HuH-7 (cell line): ENCODE measurements around the gene MORC2.

ENCODE experiments used
- DNase-seq: peaks from one replicate; pipeline ENCODE4 v3.0.0; 2011; ENCODE audit warnings: low spot score

MORC2 gene

GRCh38 chr22:30949934-30950660 is 18.5 kb downstream of the MORC2 start:
- no peak for DNase-seq

- DNase-seq = no peak
These were observed 19.6 kb downstream of the MORC2 start for GRCh38 chr22:30948930-30949342.

DNA sequence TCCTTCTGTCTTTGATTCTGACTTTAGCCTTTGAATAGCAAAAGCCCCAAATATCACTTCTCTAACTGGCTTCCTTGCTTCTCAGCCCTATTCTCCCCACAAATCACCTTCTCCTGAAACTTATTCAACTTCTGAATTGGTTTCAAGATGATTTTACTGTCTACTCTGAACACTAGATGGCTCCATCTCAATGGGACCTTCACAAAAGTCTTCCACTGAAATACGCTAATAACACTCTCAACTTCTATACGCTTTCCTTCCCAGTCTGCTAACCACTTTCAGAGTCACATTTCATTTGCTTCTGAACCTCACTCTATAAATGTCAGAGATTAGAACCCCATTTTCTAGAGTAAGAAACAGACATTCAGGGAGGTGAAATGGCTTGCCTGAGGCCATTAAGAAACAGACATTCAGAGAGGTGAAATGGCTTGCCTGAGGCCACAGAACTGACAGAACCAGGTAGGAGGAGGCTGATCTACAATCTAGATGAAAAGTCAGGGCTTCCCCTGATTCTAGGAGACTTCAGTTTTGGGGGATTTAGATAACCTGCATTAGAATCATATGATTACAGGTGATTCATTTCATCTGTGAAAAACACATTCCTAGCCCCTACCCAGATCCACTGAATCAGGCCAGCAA is 20.6 kb downstream of the MORC2 start:
- peak; percentile 26 for DNase-seq

DNA sequence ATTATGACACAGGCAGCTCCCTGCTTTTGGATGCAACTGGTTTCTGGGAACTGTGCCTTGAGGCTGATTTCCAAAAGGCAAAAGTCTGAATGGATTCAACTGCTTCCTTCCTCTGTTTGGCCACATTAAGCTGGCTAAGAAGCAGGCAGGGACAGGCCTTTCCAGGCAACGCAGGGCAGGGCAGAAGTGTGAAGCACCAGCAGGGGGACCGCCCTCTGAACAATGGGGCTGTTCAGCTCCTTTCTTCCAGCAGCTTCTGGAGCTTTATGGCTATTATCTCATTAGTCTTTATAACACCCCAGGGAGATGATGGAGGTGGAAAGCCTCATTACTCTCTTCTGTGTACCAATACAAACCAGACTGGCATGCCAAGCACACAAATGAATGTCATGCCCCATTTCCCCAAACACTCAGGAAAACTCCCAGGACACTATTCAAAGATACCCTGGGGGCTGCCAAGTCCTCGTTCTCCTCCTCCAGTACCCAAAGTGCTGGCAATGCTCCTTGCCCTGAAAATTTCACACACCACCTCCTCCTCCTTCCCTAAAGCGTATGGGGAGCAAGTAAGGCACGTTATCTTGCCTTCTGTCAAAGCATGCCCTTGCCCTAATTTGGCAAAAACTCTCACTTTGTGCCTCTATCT is 21.3 kb downstream of the MORC2 start:
- no peak for DNase-seq

- DNase-seq = no peak
These were observed 22.2 kb downstream of the MORC2 start for GRCh38 chr22:30946354-30946753.

GRCh38 chr22:30945653-30946052 is 22.9 kb downstream of the MORC2 start:
- no peak for DNase-seq

- DNase-seq = no peak
These were observed 23.6 kb downstream of the MORC2 start for GRCh38 chr22:30944986-30945385.

DNA sequence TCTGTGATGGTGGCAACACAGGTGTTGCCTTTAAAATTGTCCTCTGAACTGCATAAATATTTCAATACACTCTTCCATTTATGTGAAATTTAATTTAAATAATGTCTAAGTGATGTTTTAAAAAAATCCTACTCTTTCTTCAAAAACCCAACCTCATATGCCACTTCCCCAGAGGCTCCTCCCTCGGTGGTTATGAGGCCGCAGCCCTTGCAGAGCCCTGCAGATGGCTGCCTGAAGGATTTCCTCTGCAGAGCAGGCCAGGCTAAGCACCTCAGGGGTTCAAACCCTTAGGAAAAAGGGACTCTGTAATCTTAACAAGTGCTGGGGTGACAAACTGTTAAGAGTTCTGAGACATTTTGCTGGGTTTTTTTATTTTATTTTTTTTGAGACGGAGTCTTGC is 25.2 kb downstream of the MORC2 start:
- no peak for DNase-seq

GRCh38 chr22:30941363-30941740 is 27.2 kb downstream of the MORC2 start:
- DNase-seq = no peak

GRCh38 chr22:30940685-30941362 is 27.8 kb downstream of the MORC2 start:
- DNase-seq = no peak

GRCh38 chr22:30934053-30934452 is 34.5 kb downstream of the MORC2 start:
- DNase-seq = no peak

- DNase-seq = no peak
These were observed 35.1 kb downstream of the MORC2 start for GRCh38 chr22:30933457-30933856.

DNA sequence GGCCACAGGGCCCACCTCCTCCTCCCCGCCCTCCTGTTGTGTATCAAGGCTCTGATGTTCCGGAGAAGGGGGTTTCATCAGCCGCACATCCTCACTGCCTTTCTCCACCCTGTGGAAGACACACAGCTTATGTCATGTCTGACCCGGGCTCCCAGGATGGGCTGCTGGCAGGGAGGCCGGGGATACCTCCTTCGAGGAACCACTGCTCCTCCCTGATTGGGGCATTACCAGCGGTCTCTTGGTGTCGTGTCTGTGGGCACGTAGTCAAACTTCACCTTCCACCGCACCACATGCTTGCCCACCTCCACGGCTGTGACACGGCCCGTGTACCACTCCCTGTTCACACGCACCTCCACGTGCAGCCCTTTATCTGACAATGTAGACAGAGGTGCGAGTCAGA is 35.9 kb downstream of the MORC2 start:
- no peak for DNase-seq

GRCh38 chr22:30931541-30932300 is 36.9 kb downstream of the MORC2 start:
- no peak for DNase-seq

GRCh38 chr22:30930228-30930627 is 38.3 kb downstream of the MORC2 start:
- no peak for DNase-seq

- no peak for DNase-seq
These were observed 40.2 kb downstream of the MORC2 start for GRCh38 chr22:30928401-30928800.

DNA sequence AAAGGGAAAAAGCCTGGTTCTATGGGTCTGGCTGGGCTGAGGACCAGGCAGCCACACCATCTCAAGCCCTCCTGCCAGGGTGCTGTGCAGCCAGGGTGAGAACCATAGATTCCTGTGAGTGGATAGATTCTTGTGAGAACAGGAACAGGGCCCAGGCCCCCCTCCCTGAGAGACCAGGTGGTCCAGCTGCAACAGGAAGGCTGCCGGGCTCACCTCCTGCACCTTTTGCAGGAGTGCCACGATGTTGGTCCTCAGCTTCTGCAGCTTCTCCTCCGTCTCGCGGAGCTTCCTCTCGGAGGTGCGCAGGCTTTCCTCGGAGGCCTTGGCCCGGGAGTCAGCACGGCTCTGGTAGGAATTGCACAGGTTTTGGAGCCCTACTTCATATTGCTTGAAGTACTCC is 40.8 kb downstream of the MORC2 start:
- no peak for DNase-seq

DNA sequence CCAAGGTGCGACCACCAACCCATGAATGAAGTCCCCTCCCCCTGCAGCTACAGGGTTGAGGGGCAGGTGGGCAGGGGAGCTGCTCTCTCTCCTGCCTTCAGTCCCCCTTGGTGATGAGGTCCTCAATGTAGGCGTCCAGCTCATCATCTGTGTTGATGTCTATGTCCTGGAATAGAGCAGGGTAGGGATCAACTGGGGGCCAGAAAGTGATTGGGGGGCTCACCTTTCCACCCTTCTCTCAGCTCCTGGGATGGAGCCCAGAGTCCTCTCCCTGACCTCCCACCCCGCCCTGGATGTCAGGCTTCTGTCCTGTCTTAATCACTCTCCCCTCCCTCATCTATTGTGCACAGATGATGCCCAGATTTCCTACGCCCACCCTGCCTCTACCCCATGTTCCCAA is 41.9 kb downstream of the MORC2 start:
- DNase-seq = no peak

GRCh38 chr22:30925667-30926066 is 42.9 kb downstream of the MORC2 start:
- no peak for DNase-seq

DNA sequence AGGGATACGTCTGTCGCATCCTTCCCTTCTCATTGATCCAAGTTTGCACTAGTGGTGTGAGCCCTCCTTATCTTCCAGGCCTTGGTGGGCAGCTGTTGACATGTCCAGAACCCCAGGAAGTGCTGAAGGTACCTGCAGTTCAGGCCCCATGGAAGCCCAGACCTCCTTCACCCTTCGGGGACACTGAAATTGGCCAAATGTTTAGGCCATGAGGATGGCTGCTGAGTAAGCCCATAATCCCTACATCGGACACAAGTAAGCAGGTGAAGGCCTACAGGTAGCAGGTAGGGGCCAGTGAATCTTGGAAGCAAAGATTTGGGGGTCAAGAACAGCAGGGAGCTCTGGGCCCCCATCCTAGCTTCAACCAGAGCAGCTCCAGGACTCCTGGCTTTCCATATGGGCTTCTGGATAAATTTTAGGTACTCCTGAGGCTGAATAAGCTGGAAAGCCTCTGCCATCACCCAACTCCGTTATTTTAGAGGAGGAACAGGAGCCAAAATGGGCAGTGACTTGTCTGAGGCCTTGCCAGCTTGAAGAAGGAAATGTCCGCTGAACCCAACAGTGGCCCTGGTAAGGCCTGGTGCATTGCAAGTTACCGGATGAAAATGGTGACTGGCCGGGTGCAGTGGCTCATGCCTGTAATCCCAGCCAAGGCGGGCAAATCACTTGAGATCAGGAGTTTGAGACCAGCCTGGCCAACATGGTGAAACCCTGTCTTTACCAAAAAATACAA is 45.2 kb downstream of the MORC2 start:
- no peak for DNase-seq

DNA sequence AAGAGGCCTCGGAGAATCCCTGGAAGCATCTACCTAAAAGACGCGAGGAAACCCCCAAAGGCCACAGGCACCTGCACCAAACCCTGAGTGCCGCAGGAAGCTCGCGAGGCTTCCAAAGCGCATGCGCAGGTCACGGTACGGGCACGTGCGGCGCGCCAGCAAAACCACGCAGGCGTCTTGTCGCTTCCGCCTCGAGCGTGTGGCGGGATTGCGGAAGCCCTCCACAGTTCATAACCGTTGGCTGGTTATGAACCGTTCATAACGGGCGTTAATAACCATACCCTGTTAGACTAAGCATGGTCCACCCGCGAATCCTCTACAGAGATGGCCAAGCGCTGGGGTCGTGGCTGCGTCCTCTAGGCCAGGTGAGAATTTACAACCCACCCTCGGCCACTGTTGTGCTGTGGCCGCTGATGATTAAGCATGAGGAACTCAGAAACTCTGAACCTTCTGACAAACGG is 46.4 kb downstream of the MORC2 start:
- no peak for DNase-seq
